AG20443 (cell line): Measurements from ENCODE around the gene TSEN2.
"Not testable (repeated sequence)": the region's sequence is repeated elsewhere in the genome, so short reads cannot be mapped to it uniquely, and the experiment has no call there.

Experiments
- DNase-seq: peaks from one replicate; pipeline ENCODE4 v3.0.0; 2012; ENCODE audit warnings: low spot score, mixed read lengths

The TSEN2 gene

GRCh38 chr3:12503126-12503957 lies 19.1 kb downstream of the TSEN2 start:
- no peak for DNase-seq

- DNase-seq = no peak
Observed at GRCh38 chr3:12506201-12506709, 22.0 kb downstream of the TSEN2 start.

GRCh38 chr3:12507591-12508281 lies 23.5 kb downstream of the TSEN2 start:
- DNase-seq = peak; percentile 70

GRCh38 chr3:12508291-12508700 lies 24.0 kb downstream of the TSEN2 start:
- DNase-seq = peak; percentile 93

GRCh38 chr3:12509466-12509865 lies 25.2 kb downstream of the TSEN2 start:
- no peak for DNase-seq

GRCh38 chr3:12512534-12513118 lies 28.3 kb downstream of the TSEN2 start:
- DNase-seq = no peak

GRCh38 chr3:12513694-12514446 lies 29.6 kb downstream of the TSEN2 start:
- DNase-seq = no peak

- no peak for DNase-seq
Observed at GRCh38 chr3:12515631-12516030, 31.4 kb downstream of the TSEN2 start.

- no peak for DNase-seq
Observed at GRCh38 chr3:12516873-12517272, 32.6 kb downstream of the TSEN2 start.

GRCh38 chr3:12518261-12519028 lies 34.2 kb downstream of the TSEN2 start:
- DNase-seq = no peak

GRCh38 chr3:12521010-12521409 lies 36.7 kb downstream of the TSEN2 start:
- no peak for DNase-seq

GRCh38 chr3:12522721-12523120 lies 38.4 kb downstream of the TSEN2 start:
- DNase-seq = no peak

GRCh38 chr3:12527757-12528143 lies 43.5 kb downstream of the TSEN2 start:
- DNase-seq = no peak

GRCh38 chr3:12532182-12532581 lies 47.9 kb downstream of the TSEN2 start:
- DNase-seq = no peak

GRCh38 chr3:12536423-12536822 lies 52.1 kb downstream of the TSEN2 start:
- no peak for DNase-seq

- peak; percentile 19 for DNase-seq
Observed at GRCh38 chr3:12541625-12542024, 57.3 kb downstream of the TSEN2 start.

GRCh38 chr3:12543497-12543896 lies 59.2 kb downstream of the TSEN2 start:
- not testable (repeated sequence) for DNase-seq

GRCh38 chr3:12544652-12545472 lies 60.6 kb downstream of the TSEN2 start:
- DNase-seq = no peak

- DNase-seq = no peak
Observed at GRCh38 chr3:12545473-12545791, 61.2 kb downstream of the TSEN2 start, which contains the start of gene MKRN2OS. MKRN2OS (minus strand) TSS chr3:12545499; CDS start chr3:12545464, 35 bp downstream.

GRCh38 chr3:12549971-12550760 lies 65.9 kb downstream of the TSEN2 start:
- no peak for DNase-seq
